Midbrain (tissue), 1 donor: ENCODE results near the gene RNF150.
"Not testable (repeated sequence)": the region's sequence is repeated elsewhere in the genome, so short reads cannot be mapped to it uniquely, and the experiment has no call there.

Experiments used
- DNase-seq: peaks from one replicate; lab custom pipeline; 2025; lab: John Stamatoyannopoulos, UW

RNF150 gene

GRCh38 chr4:141133146-141133998 is at the start of gene RNF150:
Gene RNF150 (minus strand): TSS chr4:141133469.
- DNase-seq, result peak; percentile 88

- DNase-seq, result no peak
These were observed 47.9 kb upstream of the RNF150 start for GRCh38 chr4:141180991-141181761.

- no peak for DNase-seq
These were observed 46.5 kb upstream of the RNF150 start for GRCh38 chr4:141179474-141180373.

- no peak for DNase-seq
These were observed 43.9 kb upstream of the RNF150 start for GRCh38 chr4:141177171-141177570.

GRCh38 chr4:141174457-141174856 is 41.2 kb upstream of the RNF150 start:
- DNase-seq, result no peak

- DNase-seq, result no peak
These were observed 37.4 kb upstream of the RNF150 start for GRCh38 chr4:141170671-141171070.

- no peak for DNase-seq
These were observed 36.1 kb upstream of the RNF150 start for GRCh38 chr4:141169391-141169790.

GRCh38 chr4:141165001-141165400 is 31.7 kb upstream of the RNF150 start:
- DNase-seq, result not testable (repeated sequence)

GRCh38 chr4:141159027-141159426 is 25.8 kb upstream of the RNF150 start:
- DNase-seq, result no peak

GRCh38 chr4:141158219-141158618 is 24.9 kb upstream of the RNF150 start:
- DNase-seq, result peak; percentile 37

- no peak for DNase-seq
These were observed 22.3 kb upstream of the RNF150 start for GRCh38 chr4:141155586-141155985.

- DNase-seq, result no peak
These were observed 21.5 kb upstream of the RNF150 start for GRCh38 chr4:141154725-141155124.

- DNase-seq, result no peak
These were observed 20.7 kb upstream of the RNF150 start for GRCh38 chr4:141153751-141154510.

- no peak for DNase-seq
These were observed 10.9 kb upstream of the RNF150 start for GRCh38 chr4:141144207-141144606.

- no peak for DNase-seq
These were observed 9.2 kb upstream of the RNF150 start for GRCh38 chr4:141142423-141142822.

GRCh38 chr4:141140391-141141200 is 7.3 kb upstream of the RNF150 start:
- no peak for DNase-seq

GRCh38 chr4:141133999-141134995 is 1.0 kb upstream of the RNF150 start:
- DNase-seq, result peak; percentile 30

GRCh38 chr4:141132709-141133145 is 542 bp downstream of the RNF150 start:
- DNase-seq, result peak; percentile 14

GRCh38 chr4:141132072-141132708 is 1.1 kb downstream of the RNF150 start:
- DNase-seq, result peak; percentile 23
